K562 (cell line): ENCODE data around the gene RNF214.

Experiments
- E2F5 ChIP-seq: sonication (generic); formaldehyde crosslinking; IDR thresholded peaks from 2 replicates; pipeline ENCODE4 v1.8.0; 2022; ENCODE audit warnings: mild to moderate bottlenecking, missing genetic modification reagents
- HLTF ChIP-seq: fragments of 450-650 bp; IDR thresholded peaks from 2 replicates; pipeline ENCODE4 v1.6.1; 2016
- POLR2A ChIP-seq: fragments of 450-650 bp; conservative IDR thresholded peaks from 2 replicates; pipeline ENCODE4 v1.6.1; 2016
- TBL1XR1 ChIP-seq, 2 experiments: IDR thresholded peaks; 2 replicates each; pipeline ENCODE4 v1.6.1; 2012; ENCODE audit warnings: improper control_type of control experiment in 2 of 2, low read length in 2 of 2, mild to moderate bottlenecking in 1 of 2
- ZNF232 ChIP-seq: sonication (generic); formaldehyde crosslinking; IDR thresholded peaks from 2 replicates; pipeline ENCODE4 v1.8.0; 2022; ENCODE audit warnings: mild to moderate bottlenecking, missing genetic modification reagents

GRCh38 chr11:117295438-117296137, 63.1 kb downstream of the RNF214 start:
- TF ChIP-seq ZNF232 (no peak), HLTF (no peak), POLR2A (no peak), E2F5 (CRISPR knock-in tag) (no peak), TBL1XR1 (IDR thresholded peaks at IDR 0.05; ENCODE audit: low read length in 2 of 2) (no peak)
